Epithelial cell of esophagus (primary cell): ENCODE results near the gene HIVEP1.

Source experiments
- DNase-seq: peaks from one replicate; pipeline ENCODE4 v3.0.0; 2010; ENCODE audit warnings: low read depth
- H3K4me3 ChIP-seq: 2 replicates; pipeline ENCODE4 v1.5.1; 2011; ENCODE audit warnings: mild to moderate bottlenecking, low read length, control low read depth
- CTCF ChIP-seq: IDR thresholded peaks from 2 replicates; pipeline ENCODE4 v1.5.1; 2011; ENCODE audit warnings: low read depth, mild to moderate bottlenecking, low read length, control low read depth, inconsistent platforms; ENCODE audit not compliant: insufficient read depth; ENCODE audit errors: missing control alignments

HIVEP1 gene

GRCh38 chr6:12200761-12201160 is 188.6 kb downstream of the HIVEP1 start:
- DNase-seq, result no peak
- no peak for TF ChIP-seq CTCF
- no peak overlapping the region for H3K4me3 ChIP-seq

- no peak for DNase-seq
- no peak for TF ChIP-seq CTCF
Measured at GRCh38 chr6:12203001-12203400, 190.9 kb downstream of the HIVEP1 start.

GRCh38 chr6:12208190-12208589 is 196.1 kb downstream of the HIVEP1 start:
- peak; percentile 96 for DNase-seq
- no peak for TF ChIP-seq CTCF
- no peak overlapping the region for H3K4me3 ChIP-seq

More at GRCh38 chr6:12203001-12203400, 190.9 kb downstream of the HIVEP1 start:
- H3K4me3 ChIP-seq, result no peak overlapping the region

- no peak overlapping the region for H3K4me3 ChIP-seq
- no peak for TF ChIP-seq CTCF
- DNase-seq, result no peak
Measured at GRCh38 chr6:12208673-12209072, 196.6 kb downstream of the HIVEP1 start.
